ENCODE data around the gene TUBB4B.

Gene TUBB4B

GRCh38 chr9:137253717-137254623 lies 12.9 kb downstream of the TUBB4B start (continued):
- TF ChIP-seq AEBP2 (tag by site-specific recombination; IDR thresholded peaks at IDR 0.05; ENCODE audit: borderline replicate concordance) (no peak), KLF8 (tag by site-specific recombination; IDR thresholded peaks at IDR 0.05) (no peak; the same call in 1 of the 2 replicates), ZNF335 (tag by site-specific recombination; conservative IDR thresholded peaks at IDR 0.05) (peak; percentile 52; the same call in 1 of the 2 replicates), ZSCAN16 (tag by site-specific recombination; IDR thresholded peaks at IDR 0.05) (no peak), HIC1 (tag by site-specific recombination; IDR thresholded peaks at IDR 0.05) (no peak)

GRCh38 chr9:137254624-137255447 lies 13.7 kb downstream of the TUBB4B start, which contains the start of gene NELFB:
Gene NELFB (plus strand): TSS chr9:137255327.
- Histone ChIP-seq H3K36me3 (ENCODE audit: control insufficient read depth in 2 of 2, insufficient read depth in 1 of 2, low read length in 2 of 2) (peaks cover 9 to 20% of the 10 kb centered on the region in 2 experiments), H3K9me3 (ENCODE audit: control insufficient read depth, insufficient read depth, low read depth, low read length) (no peaks in the 10 kb centered on the region), H3K27ac (ENCODE audit: extremely low read depth, low read depth, low read length) (peak within 1 kb of the TSS; percentile 81), H3K4me3 (ENCODE audit: low read depth, low read length) (peak within 1 kb of the TSS; percentile 89), H3K4me1 (ENCODE audit: control insufficient read depth, insufficient read depth, low read length) (peaks cover 5% of the 10 kb centered on the region; the same call in 1 of the 2 replicates)
- ChIA-PET POLR2A (interaction anchor here (0.6 to 9.1 kb wide), 9 partner anchors 13 to 169 kb away, joined by 3 to 336 read pairs (median 5); partner anchors contain the start of genes EXD3, MAN1B1, NOXA1 and NRARP), CTCF (interaction anchor here (0.6 to 5.2 kb wide), 10 partner anchors 9 to 886 kb away, joined by 3 to 45 read pairs (median 4); no protein-coding TSS in a partner anchor)
- no peak for TF ChIP-seq ZNF624 (tag by site-specific recombination; IDR thresholded peaks at IDR 0.05)
- no peak for TF ChIP-seq BCL11B (tag by site-specific recombination; IDR thresholded peaks at IDR 0.05; ENCODE audit: low read depth)
- TF ChIP-seq ZNF19 (tag by site-specific recombination; IDR thresholded peaks at IDR 0.05; ENCODE audit: low read depth), result no peak
- peak; percentile 94 for TF ChIP-seq ZFHX2 (tag by site-specific recombination; conservative IDR thresholded peaks at IDR 0.05)
- no peak for TF ChIP-seq ZNF248 (tag by site-specific recombination; IDR thresholded peaks at IDR 0.05)
- TF ChIP-seq HOXD13 (CRISPR knock-in tag; IDR thresholded peaks at IDR 0.05; ENCODE audit: borderline replicate concordance), result no peak
- no peak for TF ChIP-seq ATF2 (tag by site-specific recombination; IDR thresholded peaks at IDR 0.05; ENCODE audit: low read depth)
- TF ChIP-seq ZNF513 (tag by site-specific recombination; IDR thresholded peaks at IDR 0.05), result peak; percentile 20; the same call in 1 of the 2 replicates
- no peak for TF ChIP-seq PRDM1 (tag by site-specific recombination; IDR thresholded peaks at IDR 0.05)
- no peak for TF ChIP-seq ZNF266 (tag by site-specific recombination; IDR thresholded peaks at IDR 0.05; ENCODE audit: low read depth)
- TF ChIP-seq ELK4 (IDR thresholded peaks at IDR 0.05; ENCODE audit: borderline replicate concordance, low read depth, low read length), result no peak
- TF ChIP-seq ZNF555 (tag by site-specific recombination; conservative IDR thresholded peaks at IDR 0.05), result no peak
- no peak for TF ChIP-seq ZNF791 (tag by site-specific recombination; IDR thresholded peaks at IDR 0.05)
- TF ChIP-seq ZNF423 (tag by site-specific recombination; IDR thresholded peaks at IDR 0.05), result no peak
- TF ChIP-seq CTCF (tag by site-specific recombination; IDR thresholded peaks at IDR 0.05), result peak; percentile 45; the same call in 1 of the 2 replicates
- peak; percentile 88; the same call in 1 of the 2 replicates for TF ChIP-seq ZNF660 (tag by site-specific recombination; IDR thresholded peaks at IDR 0.05)

All from HEK293 (cell line).